LNCaP clone FGC (cell line): ENCODE results near the gene EZH2.

ENCODE experiments used
- DNase-seq: peaks from one replicate; pipeline ENCODE4 v3.0.0-alpha.2; 2011; ENCODE audit warnings: low read depth
- H3K4me3 ChIP-seq: 2 replicates; pipeline ENCODE4 v1.5.1; 2011; ENCODE audit warnings: mild to moderate bottlenecking, low read depth, low read length, control low read depth
- TF ChIP-seq, protein P1 (sequence below): IDR thresholded peaks from 2 replicates; pipeline ENCODE4 v1.5.1; 2012; ENCODE audit warnings: mild to moderate bottlenecking; ENCODE audit not compliant: control insufficient read depth, insufficient read depth; ENCODE audit errors: extremely low read depth

The EZH2 gene

GRCh38 chr7:148862481-148862880 is 21.6 kb downstream of the EZH2 start:
- no peak overlapping the region for H3K4me3 ChIP-seq
- no peak for DNase-seq
- TF ChIP-seq, protein P1, sequence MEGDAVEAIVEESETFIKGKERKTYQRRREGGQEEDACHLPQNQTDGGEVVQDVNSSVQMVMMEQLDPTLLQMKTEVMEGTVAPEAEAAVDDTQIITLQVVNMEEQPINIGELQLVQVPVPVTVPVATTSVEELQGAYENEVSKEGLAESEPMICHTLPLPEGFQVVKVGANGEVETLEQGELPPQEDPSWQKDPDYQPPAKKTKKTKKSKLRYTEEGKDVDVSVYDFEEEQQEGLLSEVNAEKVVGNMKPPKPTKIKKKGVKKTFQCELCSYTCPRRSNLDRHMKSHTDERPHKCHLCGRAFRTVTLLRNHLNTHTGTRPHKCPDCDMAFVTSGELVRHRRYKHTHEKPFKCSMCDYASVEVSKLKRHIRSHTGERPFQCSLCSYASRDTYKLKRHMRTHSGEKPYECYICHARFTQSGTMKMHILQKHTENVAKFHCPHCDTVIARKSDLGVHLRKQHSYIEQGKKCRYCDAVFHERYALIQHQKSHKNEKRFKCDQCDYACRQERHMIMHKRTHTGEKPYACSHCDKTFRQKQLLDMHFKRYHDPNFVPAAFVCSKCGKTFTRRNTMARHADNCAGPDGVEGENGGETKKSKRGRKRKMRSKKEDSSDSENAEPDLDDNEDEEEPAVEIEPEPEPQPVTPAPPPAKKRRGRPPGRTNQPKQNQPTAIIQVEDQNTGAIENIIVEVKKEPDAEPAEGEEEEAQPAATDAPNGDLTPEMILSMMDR = no peak

DNA sequence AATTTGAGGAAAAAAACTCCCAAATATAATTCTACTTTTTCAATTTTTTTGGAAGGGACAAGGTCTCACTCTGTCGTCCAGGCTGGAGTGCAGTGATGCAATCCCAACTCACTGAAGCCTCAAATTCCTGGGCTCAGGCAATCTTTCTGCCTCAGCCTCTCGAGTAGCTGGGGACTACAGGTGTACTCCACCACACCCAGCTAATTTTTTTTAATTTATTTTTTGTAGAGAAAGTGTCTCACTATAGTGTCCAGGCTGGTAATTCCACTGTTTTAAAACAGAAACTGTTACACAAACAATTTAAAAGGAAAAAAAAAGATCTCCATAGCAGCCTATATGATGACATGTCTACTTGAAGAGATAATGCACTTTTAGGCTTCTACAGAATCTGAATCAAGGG is 25.6 kb downstream of the EZH2 start:
- TF ChIP-seq, protein P1 = no peak
- no peak overlapping the region for H3K4me3 ChIP-seq
- DNase-seq = no peak

DNA sequence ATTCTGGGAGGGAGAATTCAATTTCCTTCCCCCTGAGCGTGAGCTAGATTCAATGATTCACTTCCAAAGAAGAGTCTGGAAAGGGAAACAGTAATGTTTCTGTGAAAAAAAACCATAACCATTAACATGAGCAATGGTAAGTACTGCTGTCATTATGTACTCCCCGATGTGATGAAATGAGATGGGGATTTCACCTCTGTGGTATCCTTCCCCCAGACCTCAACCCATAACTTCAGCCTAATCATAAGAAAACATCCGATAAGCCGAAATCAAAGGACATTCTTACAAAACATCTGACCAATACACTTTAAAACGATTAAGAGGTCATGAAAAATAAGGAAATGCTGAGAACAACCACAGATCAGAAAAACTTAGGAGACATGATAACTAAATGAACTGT is 27.2 kb downstream of the EZH2 start:
- H3K4me3 ChIP-seq = no peak overlapping the region
- no peak for DNase-seq
- TF ChIP-seq, protein P1 = no peak

DNA sequence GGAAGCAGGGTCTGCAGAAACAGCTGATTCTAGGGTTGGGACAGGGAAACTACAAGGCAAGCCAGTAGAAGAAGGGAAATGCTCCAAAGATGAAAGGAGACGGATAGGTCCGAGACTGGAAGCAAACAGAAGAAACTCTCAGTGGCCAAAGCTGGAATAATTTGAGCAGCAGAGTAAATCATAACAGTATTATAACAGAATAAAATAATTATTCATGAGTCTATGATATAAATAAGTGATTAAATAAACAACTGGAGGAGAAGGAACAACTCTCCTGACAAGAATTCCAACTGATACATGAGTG is 27.6 kb downstream of the EZH2 start:
- no peak for DNase-seq
- H3K4me3 ChIP-seq = no peak overlapping the region
- TF ChIP-seq, protein P1 = no peak

DNA sequence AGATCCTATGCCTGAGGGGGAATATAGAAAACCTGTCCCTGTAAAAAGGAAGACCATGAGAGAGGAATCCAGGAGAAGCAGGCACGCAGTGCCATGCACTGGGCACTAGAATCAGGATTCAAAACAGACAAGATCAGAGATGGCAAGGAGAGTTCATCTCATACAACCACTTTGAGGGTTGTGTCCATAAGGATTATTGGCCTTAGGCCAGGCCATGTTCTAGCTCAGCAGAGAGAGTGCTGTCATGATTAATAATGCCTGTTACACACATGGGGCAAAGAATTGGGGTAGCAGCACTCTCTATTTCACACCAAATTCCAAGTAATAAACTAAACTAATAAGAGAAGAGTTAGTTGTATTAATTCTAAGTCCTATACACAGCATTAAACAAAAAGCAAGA is 29.1 kb downstream of the EZH2 start:
- TF ChIP-seq, protein P1 = no peak
- no peak for DNase-seq
- H3K4me3 ChIP-seq = no peak overlapping the region

DNA sequence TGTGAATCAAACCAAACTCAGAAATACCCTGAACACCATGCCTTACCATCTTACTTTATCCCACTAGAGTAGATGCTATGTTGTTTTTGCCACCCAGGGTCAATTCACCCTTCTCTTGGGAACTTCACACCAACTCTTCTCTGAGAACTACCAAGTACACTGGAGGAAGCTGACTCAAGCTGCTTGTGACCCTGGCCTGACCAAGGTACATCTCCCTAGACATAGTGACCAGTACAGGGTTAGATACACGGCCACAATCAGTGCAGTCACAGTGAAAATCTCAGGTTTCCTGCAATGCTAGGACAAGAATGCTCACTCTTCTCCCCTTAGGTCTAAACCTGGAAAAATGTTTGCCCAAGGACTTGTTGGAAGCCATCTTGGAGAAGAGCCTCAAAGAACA is 31.8 kb downstream of the EZH2 start:
- H3K4me3 ChIP-seq = no peak overlapping the region
- no peak for DNase-seq
- TF ChIP-seq, protein P1 = no peak

GRCh38 chr7:148850564-148850963 is 33.5 kb downstream of the EZH2 start:
- TF ChIP-seq, protein P1 = no peak
- no peak for DNase-seq
- H3K4me3 ChIP-seq = no peak overlapping the region
